Activated gamma-delta T cell treated with anti-CD3 and anti-CD28 coated beads, Interleukin-2, amount 50 U/mL, for 16 hours (primary cell): ENCODE data around the gene FAM32A.
A peak's percentile ranks its signal among the peaks of the same experiment; 100 is the strongest.

Source experiments
- DNase-seq: peaks from one replicate; pipeline ENCODE4 v3.0.0-alpha.2; 2020; ENCODE audit warnings: low read depth

Gene FAM32A

DNA sequence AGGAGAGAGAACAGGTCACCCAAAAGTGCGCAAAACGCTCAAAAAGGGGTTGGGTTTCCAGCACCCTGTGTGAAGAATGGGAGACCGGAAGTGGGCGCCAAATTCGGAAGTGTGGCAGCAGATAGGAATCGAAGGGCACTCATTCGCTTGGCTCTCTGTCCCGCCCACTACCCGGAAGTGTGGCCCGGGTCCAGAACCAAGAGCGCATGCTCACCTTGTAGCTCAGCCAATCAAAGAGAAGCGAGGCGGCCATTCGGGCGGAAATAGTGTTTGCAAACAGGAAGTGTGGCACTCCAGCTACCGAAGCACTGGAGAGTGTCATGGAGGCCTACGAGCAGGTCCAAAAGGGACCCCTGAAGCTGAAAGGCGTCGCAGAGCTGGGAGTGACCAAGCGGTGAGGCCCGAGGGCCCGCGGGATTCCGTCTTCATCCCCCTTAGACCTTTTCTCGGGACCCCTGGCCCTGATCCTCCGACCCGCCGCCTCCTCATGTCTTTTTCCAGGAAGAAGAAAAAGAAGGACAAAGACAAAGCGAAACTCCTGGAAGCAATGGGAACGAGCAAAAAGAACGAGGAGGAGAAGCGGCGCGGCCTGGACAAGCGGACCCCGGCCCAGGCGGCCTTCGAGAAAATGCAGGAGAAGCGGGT lies at the start of gene FAM32A:
Gene FAM32A (plus strand): TSS at position 288 of the 645 bp plus-strand sequence. CDS start 33 bp downstream, at position 321.
- peak; percentile 98 for DNase-seq

DNA sequence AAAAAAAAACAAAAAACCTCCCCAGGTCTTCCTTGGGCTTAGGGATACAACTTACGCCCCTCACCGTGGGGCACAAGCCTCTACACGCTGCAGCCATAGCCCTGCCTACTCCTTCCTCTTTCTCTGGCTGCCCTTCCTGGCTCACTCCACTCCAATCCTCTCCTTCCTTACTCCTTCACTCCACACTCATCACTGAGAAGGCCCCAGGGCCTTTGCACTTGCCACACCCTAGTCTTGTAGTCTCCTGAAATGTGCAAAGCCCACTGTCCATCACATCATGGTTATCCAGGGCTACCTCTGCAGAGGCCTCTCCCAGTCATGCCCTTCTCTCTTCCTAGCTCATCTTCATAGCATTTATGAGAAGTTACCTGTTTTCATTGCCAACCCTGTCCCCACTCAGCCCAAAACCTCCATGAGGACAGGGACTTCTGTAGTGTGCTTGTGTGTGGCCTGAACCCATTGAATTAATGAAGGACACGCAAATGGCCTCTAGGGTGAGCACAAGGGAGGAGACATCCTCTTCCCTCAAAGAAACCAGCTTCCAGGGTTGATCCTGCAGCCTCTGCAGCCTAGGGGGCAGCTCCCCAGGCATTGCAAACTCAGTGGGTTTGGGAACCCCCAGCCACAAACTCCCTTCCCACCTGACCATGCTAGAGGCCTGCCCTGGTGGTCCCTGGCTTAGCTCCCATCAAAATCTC lies 49.6 kb upstream of the FAM32A start:
- no peak for DNase-seq

DNA sequence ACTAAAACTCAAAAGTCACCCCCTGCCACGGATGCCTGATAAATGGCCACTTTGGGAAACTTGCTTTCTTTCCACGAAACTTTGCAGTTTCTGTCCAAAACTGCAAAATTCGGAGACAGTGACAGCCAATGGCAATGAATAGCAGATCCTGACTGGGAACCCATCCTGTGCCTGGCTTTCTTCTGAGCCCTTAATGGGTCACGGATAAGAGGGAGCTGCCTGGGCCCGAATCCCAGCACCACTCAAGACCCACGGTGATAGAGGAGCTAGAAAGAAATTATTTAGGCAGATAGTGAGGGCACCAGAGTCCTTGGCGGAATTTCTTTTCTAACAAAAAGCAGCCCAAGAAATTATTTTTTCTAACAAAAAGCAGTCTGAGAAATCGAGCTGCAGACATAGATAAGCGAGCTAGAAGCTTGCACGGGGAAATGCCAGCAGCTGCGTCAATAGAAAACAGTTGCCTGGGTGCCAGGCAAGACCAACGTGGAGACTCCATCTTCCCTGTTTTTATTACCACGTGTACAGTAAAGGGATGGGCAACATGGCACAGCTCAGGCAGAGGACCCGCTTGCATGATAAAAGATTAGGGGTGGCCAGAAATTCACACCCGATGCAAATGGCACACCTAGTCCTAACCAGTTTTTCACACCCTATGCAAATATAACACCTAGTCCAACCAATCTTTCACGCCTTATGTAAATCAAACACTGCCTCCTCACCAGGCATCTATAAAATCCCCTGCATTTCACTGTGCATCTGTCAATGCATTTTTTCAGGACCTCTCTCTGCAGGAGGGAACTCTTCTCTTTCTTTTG lies 48.8 kb upstream of the FAM32A start:
- DNase-seq, result no peak

DNA sequence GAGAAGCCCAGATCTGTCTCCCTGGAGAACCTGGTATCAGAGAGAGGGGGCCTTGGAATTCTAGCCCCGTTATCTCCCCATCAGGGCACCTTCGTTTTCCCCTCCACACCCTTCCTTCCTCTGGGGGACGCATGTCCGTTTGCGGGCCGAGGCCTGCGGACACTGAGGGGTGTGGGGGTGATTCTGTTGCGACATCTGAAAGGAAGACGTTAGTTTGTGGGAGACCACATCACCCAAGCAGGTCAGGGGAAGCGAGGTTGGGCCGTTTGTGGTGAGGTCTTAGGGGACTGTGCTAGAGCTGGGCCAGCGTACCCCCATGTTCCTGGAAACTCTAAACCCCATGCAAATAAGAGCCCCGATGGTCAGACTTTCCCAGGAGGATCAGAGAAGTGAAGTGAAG lies 45.5 kb upstream of the FAM32A start:
- DNase-seq, result no peak

DNA sequence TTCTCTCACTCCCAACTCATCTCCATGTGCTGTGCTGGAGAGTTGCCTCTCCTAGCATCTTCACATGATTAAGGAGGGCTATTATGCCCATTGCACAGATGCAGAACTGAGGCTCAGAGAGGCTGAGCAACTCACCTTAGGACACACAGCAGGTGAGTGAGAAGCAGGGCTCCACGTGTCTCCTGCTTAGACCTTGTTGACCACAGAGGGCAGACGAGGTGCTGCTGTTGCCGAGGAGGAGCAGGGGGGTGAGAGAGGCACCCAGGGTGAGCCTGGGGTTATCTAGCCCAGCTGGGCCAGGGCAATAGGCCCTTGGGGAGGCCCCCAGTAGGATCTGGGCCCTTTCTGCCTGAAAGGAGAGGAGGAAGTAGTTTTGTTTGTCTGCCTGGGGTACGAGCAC lies 44.2 kb upstream of the FAM32A start:
- DNase-seq, result no peak

DNA sequence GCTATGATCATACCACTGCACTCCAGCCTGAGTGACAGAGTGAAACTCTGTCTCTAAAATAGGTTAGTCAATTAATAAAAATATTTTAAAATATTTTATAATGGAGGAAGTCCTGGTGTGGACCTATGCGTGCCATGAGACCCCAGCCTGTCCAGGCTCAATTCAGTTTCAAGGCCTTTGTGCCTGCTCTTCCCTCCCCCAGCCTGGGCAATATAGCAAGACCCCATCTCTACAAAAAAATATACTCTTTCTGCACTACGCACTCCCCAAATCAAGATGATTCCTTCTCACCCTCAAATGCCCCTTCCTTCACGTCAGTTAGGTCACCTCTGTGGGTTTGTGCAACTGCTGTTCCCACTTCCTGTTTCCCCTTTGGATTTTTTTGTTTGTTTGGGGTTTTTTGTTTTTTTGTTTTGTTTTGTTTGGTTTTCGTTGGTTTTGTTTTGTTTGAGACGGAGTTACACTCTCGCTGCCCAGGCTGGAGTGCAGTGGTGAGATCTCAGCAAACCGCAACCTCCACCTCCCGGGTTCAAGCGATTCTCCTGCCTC lies 43.1 kb upstream of the FAM32A start:
- DNase-seq, result no peak

DNA sequence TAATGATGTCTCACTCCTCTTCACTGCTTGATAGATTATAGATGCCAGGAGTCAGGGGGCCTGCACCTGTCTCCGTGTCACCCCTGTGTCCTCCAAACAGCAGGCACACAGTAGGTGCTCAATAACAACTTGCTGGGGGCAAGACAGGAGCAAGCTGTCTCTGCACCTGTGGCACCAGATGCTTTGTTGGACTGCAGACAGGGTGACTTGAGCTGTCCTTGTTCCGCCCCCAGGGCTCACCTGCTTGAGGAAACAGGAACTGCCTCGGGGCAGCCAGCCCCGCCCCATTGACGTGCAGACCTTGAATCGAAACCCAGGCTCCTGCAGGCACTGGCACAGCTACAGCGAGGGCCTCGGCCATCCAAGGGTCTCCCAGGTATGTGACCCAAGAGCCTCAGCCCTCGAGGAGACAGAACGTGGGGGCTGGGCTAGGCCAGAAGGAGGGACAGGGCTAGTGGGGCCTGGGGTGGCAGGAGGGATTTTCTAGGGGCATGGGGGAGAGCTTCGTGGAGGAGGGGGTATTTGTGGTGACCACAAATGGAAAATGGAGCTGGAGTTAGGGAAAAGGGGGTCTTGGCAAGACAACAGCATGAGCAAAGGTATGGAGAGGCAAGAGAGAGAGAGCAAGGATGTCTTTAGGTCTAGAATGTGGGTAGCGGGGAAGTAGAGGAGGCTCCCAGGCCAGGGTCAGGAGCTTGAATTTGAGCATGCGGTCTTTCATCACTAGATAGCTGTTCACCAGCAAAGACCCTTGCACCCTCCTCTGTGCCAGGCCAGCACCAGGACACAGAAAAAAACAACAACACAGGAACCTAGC lies 41.6 kb upstream of the FAM32A start, which contains the start of gene HSH2D:
Gene HSH2D (plus strand): TSS at position 287 of the 817 bp plus-strand sequence. CDS start 5,066 bp downstream, outside the sequence.
- DNase-seq, result peak; percentile 53

DNA sequence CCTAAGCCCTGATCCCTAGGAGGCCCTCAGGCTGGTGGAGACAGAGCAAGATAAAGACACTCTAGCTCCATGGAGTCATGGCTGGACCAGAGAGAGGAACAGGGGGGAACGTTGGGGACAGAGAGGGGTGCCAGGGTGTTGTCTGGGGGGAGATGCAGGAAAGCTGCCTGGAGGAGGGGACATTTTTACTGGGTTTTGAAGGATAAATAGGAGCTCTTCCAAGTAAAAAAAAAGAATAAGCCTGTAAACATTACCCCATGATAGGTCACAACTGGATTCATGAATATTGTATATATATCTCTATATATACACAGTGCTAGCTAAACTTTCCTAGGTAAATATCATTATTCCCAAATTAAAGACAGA lies 41.0 kb upstream of the FAM32A start:
- DNase-seq, result no peak

DNA sequence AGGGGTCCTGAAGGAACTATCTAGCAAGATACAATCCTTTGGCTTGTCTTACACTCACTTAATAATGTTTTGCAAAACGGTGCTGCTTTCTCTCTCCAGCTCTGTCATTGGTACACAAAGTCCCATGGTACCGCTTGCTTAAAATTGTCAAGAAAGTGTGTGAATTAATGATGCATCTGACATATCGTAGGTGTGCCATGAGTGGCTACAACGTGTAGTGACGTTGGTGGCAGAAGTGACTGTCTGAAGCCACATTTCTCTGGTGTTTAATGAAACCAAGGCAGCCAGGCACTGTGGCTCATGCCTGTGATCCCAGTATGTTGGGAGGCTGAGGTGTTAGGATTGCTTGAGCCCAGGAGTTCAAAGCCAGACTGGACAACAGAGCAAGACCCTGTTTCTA lies 39.1 kb upstream of the FAM32A start:
- no peak for DNase-seq

DNA sequence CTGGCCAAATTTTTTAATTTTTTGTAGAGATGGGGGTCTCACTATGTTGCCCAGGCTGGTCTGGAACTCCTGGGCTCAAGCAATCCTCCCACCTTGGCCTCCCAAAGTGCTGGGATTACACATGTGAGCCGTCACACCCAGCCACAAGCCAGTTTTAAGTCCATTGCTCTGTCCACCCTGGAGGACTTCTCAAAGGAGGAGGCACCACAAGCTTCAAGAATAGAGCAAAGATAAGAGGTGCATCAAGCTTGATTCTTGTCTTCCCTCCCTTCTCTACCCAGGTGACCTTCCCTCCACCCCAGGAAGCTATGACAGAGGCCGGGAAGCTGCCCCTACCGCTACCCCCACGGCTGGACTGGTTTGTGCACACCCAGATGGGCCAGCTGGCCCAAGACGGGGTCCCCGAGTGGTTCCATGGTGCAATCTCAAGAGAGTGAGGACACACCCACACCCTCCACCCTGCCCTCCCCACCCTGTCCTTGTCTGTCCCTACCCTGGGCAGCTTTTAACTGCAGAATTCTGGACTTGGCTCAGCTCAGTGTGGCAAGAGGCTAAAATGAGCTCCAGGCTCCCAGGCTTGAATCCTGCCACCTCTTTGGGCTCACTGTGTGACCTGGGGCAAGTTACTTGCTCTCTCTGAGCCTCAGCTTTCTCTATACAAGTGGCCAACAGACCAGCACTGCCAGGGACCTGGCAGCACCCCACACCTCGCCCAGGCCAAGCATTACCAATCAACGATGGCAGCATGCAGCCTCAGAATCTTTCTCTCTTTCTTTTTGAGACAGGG lies 36.6 kb upstream of the FAM32A start:
- DNase-seq, result no peak

DNA sequence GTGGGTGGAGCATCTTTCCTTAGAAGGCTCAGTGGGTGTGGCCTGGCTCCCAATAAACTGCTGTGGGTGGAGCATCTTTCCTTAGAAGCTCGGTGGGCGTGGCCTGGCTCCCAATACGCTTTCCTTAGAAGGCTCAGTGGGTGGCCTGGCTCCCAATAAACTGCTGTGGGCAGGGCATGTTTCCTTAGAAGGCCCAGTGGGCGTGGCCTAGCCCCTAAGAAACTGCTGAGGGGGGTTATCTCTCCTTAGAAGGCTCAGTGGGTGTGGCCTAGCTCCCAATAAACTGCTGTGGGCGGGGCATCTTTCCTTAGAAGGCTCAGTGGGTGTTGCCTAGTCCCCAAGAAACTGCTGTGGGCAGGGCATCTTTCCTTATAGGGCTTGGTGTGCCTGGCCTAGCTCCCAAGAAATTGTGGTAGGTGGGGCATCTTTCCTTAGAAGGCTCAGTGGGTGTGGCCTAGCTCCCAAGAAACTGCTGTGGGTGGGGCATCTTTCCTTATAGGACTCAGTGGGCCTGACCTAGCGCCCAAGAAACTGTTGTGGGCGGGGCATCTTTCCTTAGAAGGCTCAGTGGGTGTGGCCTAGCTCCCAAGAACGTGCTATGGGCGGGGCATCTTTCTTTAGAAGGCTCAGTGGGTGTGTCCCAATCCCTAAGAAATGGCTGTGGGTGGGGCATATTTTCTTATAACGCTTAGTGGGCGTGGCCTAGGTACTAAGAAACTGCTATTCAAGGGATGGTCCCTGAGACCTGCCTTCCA lies 31.5 kb upstream of the FAM32A start:
- DNase-seq, result no peak

DNA sequence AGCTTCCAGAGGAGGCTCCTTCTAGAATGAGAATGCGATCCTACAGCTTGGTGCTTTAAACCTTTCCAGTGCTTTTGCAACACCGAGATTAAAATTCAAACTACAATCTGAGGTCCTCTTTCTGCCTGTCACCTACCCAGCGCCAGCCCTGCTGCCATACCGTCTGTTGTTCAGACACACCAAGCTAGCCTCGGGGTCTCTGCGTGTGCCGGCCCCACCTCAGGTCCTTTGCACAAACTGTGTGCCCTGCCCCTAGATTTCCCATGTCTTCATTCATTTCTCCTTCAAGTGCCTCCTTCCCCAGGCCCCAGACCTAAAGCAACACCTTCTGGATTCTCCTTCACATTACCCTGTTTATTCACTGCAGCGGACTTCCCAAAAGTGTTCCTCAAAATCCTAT lies 30.7 kb upstream of the FAM32A start:
- no peak for DNase-seq

DNA sequence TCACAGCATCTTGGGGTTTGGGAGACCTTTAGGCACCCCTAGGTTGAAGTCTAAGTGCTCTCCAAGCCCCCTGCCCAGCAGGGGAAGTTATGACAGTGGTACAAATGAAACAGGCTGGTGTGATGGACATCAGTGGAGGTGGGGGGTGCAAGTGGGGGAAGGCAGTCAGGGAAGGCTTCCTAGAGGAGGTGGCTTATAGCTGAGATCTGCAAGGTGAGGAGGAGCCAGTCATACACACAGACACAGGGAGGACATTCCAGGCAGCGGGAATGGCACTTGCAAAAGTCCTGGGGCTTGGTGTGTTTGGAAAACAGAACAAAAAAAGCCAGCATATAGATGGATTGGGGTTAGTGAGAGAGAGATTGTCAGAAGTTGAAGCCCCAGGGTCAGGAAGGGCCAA lies 30.1 kb upstream of the FAM32A start:
- no peak for DNase-seq

DNA sequence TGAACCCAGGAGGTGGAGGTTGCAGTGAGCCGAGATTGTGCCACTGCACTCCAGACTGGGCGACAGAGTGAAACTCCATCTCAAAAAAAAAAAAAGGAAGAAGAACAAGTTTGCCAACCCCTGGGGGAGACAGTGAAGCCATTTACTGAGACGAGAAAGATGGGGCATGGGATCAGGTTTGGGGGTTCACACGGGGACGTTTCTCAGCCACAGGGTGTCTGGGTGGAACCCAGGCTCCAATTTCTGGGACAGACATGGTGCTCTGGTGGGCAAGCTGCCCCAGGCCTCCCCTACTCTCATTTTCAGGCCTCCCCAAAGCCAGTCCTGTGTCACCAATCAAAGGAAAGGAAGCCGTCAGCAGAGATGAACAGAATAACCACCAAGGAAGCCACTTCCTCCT lies 28.3 kb upstream of the FAM32A start:
- DNase-seq, result no peak

DNA sequence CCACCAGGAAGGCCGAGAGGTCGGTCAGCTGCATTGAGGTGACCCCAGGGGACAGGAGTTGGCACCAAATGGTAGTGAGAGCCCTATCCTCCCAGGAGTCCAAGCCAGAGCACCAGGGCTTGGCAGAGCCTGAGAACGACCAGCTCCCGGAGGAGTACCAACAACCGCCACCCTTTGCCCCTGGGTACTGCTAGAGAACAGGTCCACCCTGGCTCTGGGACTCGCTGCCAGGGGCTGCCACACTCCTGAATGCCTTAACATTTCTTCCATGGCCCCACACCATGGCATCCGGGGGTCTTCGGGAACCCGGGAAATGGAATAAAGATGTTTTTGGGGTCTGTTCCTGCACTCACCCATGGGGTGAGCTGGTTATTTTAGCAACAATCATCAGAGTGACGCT lies 27.6 kb upstream of the FAM32A start:
- no peak for DNase-seq

DNA sequence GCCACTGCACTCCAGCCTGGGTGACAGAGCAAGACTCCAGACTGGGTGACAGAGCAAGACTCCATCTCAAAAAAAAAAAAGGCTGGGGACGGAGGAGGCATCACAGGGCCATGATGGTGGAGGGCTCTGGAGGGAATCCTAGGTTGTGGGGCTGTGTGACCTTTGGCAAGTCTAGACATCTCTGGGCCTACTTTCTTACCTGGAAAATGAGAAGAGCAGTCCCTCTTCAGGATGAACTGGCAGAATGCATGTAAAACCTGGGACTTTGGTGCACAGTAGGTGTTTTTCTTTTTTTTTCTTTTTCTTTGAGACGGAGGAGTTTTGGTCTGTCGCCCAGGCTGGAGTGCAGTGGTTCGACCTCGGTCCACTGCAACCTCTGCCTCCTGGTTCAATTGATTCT lies 25.6 kb upstream of the FAM32A start:
- no peak for DNase-seq

DNA sequence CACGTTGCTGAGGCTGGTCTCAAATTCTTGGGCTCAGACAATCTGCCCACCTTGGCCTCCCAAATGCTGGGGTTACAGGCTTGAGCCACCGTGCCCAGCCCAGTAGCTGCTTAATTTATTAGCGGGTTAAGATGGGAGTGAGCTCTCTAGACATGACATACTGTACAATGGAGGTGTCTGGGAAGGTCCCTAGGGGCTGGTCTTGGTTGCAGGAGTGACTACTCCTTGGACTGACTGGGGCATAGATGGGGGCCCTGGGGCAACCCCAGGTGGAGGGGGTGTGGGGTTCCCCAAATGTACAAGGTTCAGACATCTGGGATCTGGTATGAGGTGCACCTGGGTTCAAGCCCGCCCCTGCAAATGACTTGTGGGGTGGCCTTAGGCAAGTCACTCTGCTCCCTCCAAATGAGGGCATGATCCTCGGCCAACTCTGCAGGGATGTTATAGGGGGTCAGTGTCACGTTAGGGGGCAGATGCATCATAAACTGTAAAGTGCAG lies 24.7 kb upstream of the FAM32A start:
- no peak for DNase-seq

DNA sequence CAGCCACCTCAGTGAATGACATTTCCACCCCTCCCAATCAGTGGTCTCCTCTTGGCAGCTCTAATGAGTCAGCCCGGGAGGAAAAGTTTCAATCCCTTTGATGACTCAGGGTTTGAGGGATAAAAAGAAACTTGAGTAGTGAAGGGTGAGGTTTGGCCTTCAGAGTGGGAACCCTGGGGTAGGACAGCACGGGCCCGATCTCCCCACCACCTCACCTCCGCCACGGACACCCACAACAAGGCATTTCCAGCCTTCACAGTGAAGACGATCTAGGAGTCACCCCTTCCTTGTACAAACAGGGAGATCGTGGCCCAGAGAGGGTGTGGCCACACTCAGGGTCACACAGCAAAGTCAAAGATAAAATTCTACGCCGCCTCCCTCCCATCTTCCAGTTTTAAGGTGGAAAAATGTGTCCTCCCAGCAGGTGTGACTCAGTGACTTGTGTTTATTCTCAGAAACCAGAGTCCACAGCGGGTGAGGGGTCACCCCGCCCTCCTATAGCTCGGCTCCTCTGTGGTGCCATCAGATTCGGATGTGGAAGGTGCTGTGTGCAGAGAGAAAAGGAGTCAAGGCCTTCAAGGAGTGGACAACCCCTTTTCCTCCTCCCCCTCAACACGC lies 24.2 kb upstream of the FAM32A start:
- DNase-seq, result no peak

DNA sequence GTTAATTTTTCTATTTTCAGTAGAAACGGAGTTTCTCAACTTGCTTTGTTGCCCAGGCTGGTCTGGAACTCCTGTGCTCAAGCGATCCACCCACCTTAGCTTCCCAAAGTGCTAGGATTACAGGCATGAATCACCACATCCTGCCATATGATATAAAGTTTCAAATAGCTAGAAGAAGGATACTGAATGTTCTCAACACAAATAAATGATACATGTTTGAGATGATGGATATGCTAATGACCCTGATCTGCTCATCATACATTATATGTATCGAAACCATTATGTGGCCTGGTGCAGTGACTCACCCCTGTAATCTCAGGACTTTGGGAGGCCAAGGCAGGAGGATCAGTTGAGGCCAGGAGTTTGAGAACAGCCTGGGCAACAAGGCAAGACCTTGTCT lies 23.4 kb upstream of the FAM32A start:
- DNase-seq, result no peak
